Parathyroid adenoma (tissue), 2 donors: Measurements from ENCODE around the gene ST8SIA5.

Source experiments
- H2AFZ ChIP-seq: fragments of 300-600 bp; sonication (generic); one replicate; pipeline ENCODE4 v1.7.0; 2017; ENCODE audit warnings: antibody characterized with exemption, mild to moderate bottlenecking
- H3K27ac ChIP-seq: fragments of 300-600 bp; sonication (generic); one replicate; pipeline ENCODE4 v1.7.0; 2017
- H3K27me3 ChIP-seq: fragments of 300-600 bp; sonication (generic); one replicate; pipeline ENCODE4 v1.7.0; 2017; ENCODE audit warnings: low read length; ENCODE audit not compliant: control insufficient read depth, insufficient read depth
- H3K36me3 ChIP-seq: fragments of 300-600 bp; sonication (generic); one replicate; pipeline ENCODE4 v1.7.0; 2017; ENCODE audit warnings: low read length; ENCODE audit not compliant: control insufficient read depth, insufficient read depth
- H3K4me1 ChIP-seq: fragments of 300-600 bp; sonication (generic); one replicate; pipeline ENCODE4 v1.7.0; 2017; ENCODE audit warnings: control low read depth
- H3K4me2 ChIP-seq: fragments of 300-600 bp; sonication (generic); one replicate; pipeline ENCODE4 v1.7.0; 2017; ENCODE audit warnings: low read length
- H3K4me3 ChIP-seq: fragments of 300-600 bp; sonication (generic); one replicate; pipeline ENCODE4 v1.7.0; 2017; ENCODE audit warnings: low read depth, low read length
- H3K79me2 ChIP-seq: fragments of 300-600 bp; sonication (generic); one replicate; pipeline ENCODE4 v1.7.0; 2017; ENCODE audit warnings: control low read depth
- H3K9ac ChIP-seq: fragments of 300-600 bp; sonication (generic); one replicate; pipeline ENCODE4 v1.7.0; 2017; ENCODE audit warnings: mild to moderate bottlenecking
- H3K9me3 ChIP-seq: fragments of 300-600 bp; sonication (generic); one replicate; pipeline ENCODE4 v1.7.0; 2017; ENCODE audit warnings: low read length; ENCODE audit not compliant: control insufficient read depth
- CTCF ChIP-seq: fragments of 300-600 bp; sonication (generic); IDR thresholded peaks from one replicate; pipeline ENCODE4 v1.7.0; 2017; ENCODE audit warnings: antibody characterized with exemption, mild to moderate bottlenecking
- donor health status: primary hyperparathyroidism.

ST8SIA5 gene

GRCh38 chr18:46636040-46636630 lies 120.7 kb downstream of the ST8SIA5 start:
- no peak for TF ChIP-seq CTCF
- H3K4me1 ChIP-seq: no peaks in the 10 kb centered on the region

GRCh38 chr18:46632401-46633071 lies 124.3 kb downstream of the ST8SIA5 start:
- Histone ChIP-seq H3K9me3 (no peaks in the 10 kb centered on the region), H3K4me1 (no peaks in the 10 kb centered on the region), H3K27ac (no peak overlapping the region), H3K36me3 (no peaks in the 10 kb centered on the region), H3K27me3 (no peaks in the 10 kb centered on the region), H3K79me2 (no peaks in the 10 kb centered on the region), H3K9ac (no peak overlapping the region), H3K4me3 (no peak overlapping the region), H3K4me2 (no peak overlapping the region), H2AFZ (no peak overlapping the region)
- no peak for TF ChIP-seq CTCF

More at GRCh38 chr18:46636040-46636630, 120.7 kb downstream of the ST8SIA5 start:
- Histone ChIP-seq H3K79me2 (no peaks in the 10 kb centered on the region), H3K36me3 (no peaks in the 10 kb centered on the region), H3K27ac (no peak overlapping the region), H3K9ac (no peak overlapping the region), H2AFZ (no peak overlapping the region), H3K4me3 (no peak overlapping the region), H3K4me2 (no peak overlapping the region), H3K27me3 (no peaks in the 10 kb centered on the region), H3K9me3 (no peaks in the 10 kb centered on the region)

- TF ChIP-seq CTCF: no peak
- Histone ChIP-seq H3K36me3 (no peaks in the 10 kb centered on the region), H3K9me3 (no peaks in the 10 kb centered on the region), H3K4me3 (no peak overlapping the region), H3K9ac (no peak overlapping the region), H3K4me2 (no peak overlapping the region), H3K27ac (no peak overlapping the region), H3K4me1 (no peaks in the 10 kb centered on the region), H2AFZ (no peak overlapping the region), H3K27me3 (no peaks in the 10 kb centered on the region), H3K79me2 (no peaks in the 10 kb centered on the region)
Observed at GRCh38 chr18:46630991-46631390, 125.9 kb downstream of the ST8SIA5 start.

GRCh38 chr18:46630160-46630559 lies 126.7 kb downstream of the ST8SIA5 start:
- H3K9ac ChIP-seq: no peak overlapping the region
- no peaks in the 10 kb centered on the region for H3K9me3 ChIP-seq
- H3K4me1 ChIP-seq: no peaks in the 10 kb centered on the region
- no peak for TF ChIP-seq CTCF
- H3K4me3 ChIP-seq: no peak overlapping the region
- H3K27me3 ChIP-seq: no peaks in the 10 kb centered on the region
- no peaks in the 10 kb centered on the region for H3K36me3 ChIP-seq
- no peaks in the 10 kb centered on the region for H3K79me2 ChIP-seq
- H3K4me2 ChIP-seq: no peak overlapping the region
- H3K27ac ChIP-seq: no peak overlapping the region
- no peak overlapping the region for H2AFZ ChIP-seq

- no peaks in the 10 kb centered on the region for H3K36me3 ChIP-seq
- no peak overlapping the region for H3K9ac ChIP-seq
- TF ChIP-seq CTCF: no peak
- H3K4me1 ChIP-seq: no peaks in the 10 kb centered on the region
- no peak overlapping the region for H3K4me2 ChIP-seq
- H3K9me3 ChIP-seq: no peaks in the 10 kb centered on the region
- H3K27me3 ChIP-seq: no peaks in the 10 kb centered on the region
- H2AFZ ChIP-seq: no peak overlapping the region
- H3K79me2 ChIP-seq: no peaks in the 10 kb centered on the region
- no peak overlapping the region for H3K27ac ChIP-seq
- no peak overlapping the region for H3K4me3 ChIP-seq
Observed at GRCh38 chr18:46629361-46629760, 127.5 kb downstream of the ST8SIA5 start.
